AG10803 (cell line): ENCODE measurements around the gene RENBP.

Source experiments
- DNase-seq: peaks from one replicate; pipeline ENCODE4 v3.0.0; 2010; ENCODE audit warnings: low read depth
- H3K4me3 ChIP-seq: 2 replicates; pipeline ENCODE4 v1.5.1; 2011; ENCODE audit warnings: mild to moderate bottlenecking, low read length, control low read depth
- TF ChIP-seq, protein P1 (sequence below): conservative IDR thresholded peaks from 2 replicates; pipeline ENCODE4 v1.5.1; 2011; ENCODE audit warnings: mild to moderate bottlenecking, low read length, control low read depth, inconsistent platforms

Gene RENBP

DNA sequence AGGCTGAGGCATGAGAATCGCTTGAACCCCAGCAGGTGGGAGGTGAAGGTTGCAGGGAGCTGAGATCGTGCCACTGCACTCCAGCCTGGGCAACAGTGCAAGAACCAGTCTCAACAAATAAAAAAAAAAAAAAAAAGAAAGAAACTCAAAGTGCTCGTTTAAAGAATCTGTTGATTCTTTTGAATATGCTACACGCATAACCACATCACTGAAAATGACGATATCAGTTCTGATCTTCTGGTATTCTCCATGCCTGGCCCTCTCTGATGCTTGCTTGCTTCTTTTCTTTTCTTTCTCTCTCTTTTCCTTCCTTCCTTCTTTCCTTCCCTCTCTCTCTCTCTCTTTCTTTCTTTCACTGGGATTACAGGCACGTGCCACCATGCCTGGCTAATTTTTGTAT lies 32.6 kb downstream of the RENBP start:
- H3K4me3 ChIP-seq, result no peak overlapping the region
- no peak for DNase-seq
- TF ChIP-seq, protein P1, sequence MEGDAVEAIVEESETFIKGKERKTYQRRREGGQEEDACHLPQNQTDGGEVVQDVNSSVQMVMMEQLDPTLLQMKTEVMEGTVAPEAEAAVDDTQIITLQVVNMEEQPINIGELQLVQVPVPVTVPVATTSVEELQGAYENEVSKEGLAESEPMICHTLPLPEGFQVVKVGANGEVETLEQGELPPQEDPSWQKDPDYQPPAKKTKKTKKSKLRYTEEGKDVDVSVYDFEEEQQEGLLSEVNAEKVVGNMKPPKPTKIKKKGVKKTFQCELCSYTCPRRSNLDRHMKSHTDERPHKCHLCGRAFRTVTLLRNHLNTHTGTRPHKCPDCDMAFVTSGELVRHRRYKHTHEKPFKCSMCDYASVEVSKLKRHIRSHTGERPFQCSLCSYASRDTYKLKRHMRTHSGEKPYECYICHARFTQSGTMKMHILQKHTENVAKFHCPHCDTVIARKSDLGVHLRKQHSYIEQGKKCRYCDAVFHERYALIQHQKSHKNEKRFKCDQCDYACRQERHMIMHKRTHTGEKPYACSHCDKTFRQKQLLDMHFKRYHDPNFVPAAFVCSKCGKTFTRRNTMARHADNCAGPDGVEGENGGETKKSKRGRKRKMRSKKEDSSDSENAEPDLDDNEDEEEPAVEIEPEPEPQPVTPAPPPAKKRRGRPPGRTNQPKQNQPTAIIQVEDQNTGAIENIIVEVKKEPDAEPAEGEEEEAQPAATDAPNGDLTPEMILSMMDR, result no peak

DNA sequence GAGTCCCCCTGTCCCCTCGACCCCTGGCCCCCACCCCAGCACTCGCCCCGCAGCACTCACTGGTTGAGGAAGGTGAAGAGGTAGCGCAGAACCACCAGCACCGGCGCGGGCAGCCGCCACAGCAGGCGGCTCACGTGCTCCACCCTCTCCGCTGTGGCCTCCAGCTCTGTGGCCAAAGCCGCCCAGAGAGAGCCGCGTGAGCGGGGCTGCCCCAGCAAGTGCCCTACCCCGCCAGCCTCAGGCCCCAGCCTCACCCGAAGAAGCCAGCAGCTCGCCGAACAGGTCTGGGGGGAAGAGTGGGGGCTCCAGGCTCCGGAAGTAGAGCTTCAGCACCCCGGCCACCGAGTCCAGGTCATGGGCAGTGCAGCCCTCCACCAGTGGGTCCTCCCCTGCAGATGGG lies 34.0 kb downstream of the RENBP start:
- H3K4me3 ChIP-seq, result no peak overlapping the region
- DNase-seq, result no peak
- TF ChIP-seq, protein P1, result no peak

DNA sequence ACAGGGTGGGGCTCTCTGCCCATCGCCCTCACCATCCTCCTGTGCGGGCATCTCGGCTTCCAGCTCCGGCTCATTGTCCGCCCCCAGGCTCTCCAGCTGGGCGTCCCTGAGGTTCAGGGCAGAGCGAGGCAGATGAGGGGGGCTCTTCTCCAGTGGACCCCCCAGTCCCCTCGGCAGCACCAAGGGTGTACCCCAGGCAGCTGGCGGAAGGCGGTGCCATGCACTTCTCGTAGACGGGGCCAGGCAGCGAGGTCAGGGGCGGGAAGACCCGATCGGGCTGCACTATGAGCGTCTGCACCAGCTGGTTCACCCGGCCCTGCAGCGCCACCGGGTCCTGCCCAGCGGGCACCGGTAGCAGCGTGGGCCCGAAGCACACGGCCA lies 34.5 kb downstream of the RENBP start:
- H3K4me3 ChIP-seq, result no peak overlapping the region
- DNase-seq, result no peak
- TF ChIP-seq, protein P1, result no peak

GRCh38 chrX:153909024-153909979 lies 35.1 kb downstream of the RENBP start:
- DNase-seq, result no peak
- TF ChIP-seq, protein P1, result no peak
- no peak overlapping the region for H3K4me3 ChIP-seq

DNA sequence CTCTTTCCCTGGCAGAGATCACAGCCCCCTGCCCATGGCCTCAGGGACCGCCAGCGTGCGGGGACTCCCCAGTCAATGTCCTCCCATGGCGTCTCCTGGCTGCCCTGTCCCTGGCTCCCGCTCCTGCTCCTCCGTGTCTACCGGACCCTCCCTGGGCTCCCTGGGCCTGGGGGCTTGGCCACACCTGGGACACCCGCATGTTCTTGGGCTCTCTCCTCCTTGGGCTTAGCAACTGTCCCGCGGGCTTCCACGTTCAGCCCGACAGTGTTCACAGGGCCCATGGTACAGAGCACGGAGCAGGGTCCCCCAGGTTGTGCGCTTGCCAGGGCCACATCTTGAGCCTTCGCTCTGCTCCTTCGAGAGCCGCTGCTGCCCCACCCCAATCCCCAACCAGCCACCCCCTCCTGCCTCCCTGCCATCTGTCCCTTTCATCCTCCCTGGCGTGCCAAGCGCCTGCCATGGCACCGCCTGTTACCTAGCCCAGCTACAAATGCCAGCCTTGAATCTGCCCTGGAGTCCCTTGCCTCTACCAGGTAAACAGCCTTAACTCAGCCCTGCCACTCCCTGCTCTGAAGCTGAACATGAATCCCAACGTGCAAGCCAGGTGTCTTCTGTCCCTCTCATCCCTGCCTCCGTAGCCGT lies 36.1 kb downstream of the RENBP start:
- no peak overlapping the region for H3K4me3 ChIP-seq
- no peak for DNase-seq
- TF ChIP-seq, protein P1, result no peak

DNA sequence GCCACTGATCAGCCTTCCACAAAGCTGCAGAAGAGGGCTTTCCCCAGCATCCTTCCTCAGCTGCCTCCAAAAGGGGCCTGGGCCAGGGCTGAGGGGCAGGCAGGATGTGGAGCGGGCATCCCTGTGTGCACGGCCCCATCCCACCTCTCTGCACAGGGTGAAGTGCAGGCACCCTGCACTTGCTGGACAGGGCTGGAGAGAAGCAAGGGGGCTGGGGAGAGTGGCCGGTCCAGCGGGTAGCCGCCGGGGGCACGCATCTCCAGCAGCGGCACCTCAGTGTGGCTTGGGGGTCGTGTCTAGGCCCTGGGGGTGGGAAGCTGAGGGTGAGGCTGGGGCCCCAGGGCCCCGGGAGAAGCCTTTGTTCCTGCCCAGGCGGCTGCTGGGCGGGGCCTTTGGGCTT lies 37.0 kb downstream of the RENBP start:
- no peak for DNase-seq
- TF ChIP-seq, protein P1, result no peak
- no peak overlapping the region for H3K4me3 ChIP-seq
